Neutrophil (primary cell): ENCODE measurements around the gene HTR3D.
"Not testable (repeated sequence)": the region's sequence is repeated elsewhere in the genome, so short reads cannot be mapped to it uniquely, and the experiment has no call there.

ENCODE experiments used
- H3K27ac ChIP-seq: fragments of 200-600 bp; sonication (generic); 2 replicates; pipeline ENCODE4 v1.5.1; 2016; ENCODE audit warnings: mild to moderate bottlenecking, moderate library complexity
- H3K27me3 ChIP-seq: fragments of 200-600 bp; sonication (generic); 2 replicates; pipeline ENCODE4 v1.6.0; 2016; ENCODE audit warnings: mild to moderate bottlenecking
- H3K36me3 ChIP-seq: fragments of 200-600 bp; sonication (generic); 2 replicates; pipeline ENCODE4 v1.5.1; 2017
- H3K4me1 ChIP-seq, 2 experiments: fragments of 200-600 bp in 1 of 2; sonication (generic) in 1 of 2; 1 replicate in 1 of 2; 2 replicates in 1 of 2; pipeline versions ENCODE4 v1.5.1 to v1.6.1; 2013 to 2016; ENCODE audit warnings: low read depth in 1 of 2, low read length in 1 of 2, mild to moderate bottlenecking in 1 of 2, moderate library complexity in 1 of 2; ENCODE audit not compliant: control insufficient read depth in 1 of 2, insufficient read depth in 1 of 2
- H3K4me3 ChIP-seq, 2 experiments: fragments of 200-600 bp in 1 of 2; sonication (generic) in 1 of 2; 1 replicate in 1 of 2; 2 replicates in 1 of 2; pipeline ENCODE4 v1.5.1; 2013 to 2016; ENCODE audit warnings: low read depth in 1 of 2, low read length in 1 of 2, mild to moderate bottlenecking in 1 of 2, moderate library complexity in 1 of 2
- H3K9me3 ChIP-seq: fragments of 200-600 bp; sonication (generic); 2 replicates; pipeline ENCODE4 v1.5.1; 2016
- CTCF ChIP-seq: fragments of 200-600 bp; sonication (generic); IDR thresholded peaks from 2 replicates; pipeline ENCODE4 v1.5.1; 2016; ENCODE audit warnings: antibody characterized with exemption

The HTR3D gene

GRCh38 chr3:184062637-184063036, 31.1 kb downstream of the HTR3D start:
- H3K27ac ChIP-seq: no peak overlapping the region
- H3K4me3 ChIP-seq: no peak overlapping the region
- H3K27me3 ChIP-seq: no peaks in the 10 kb centered on the region
- H3K4me1 ChIP-seq: no peaks in the 10 kb centered on the region
- no peak for TF ChIP-seq CTCF
- H3K9me3 ChIP-seq: no peaks in the 10 kb centered on the region
- no peaks in the 10 kb centered on the region for H3K36me3 ChIP-seq

GRCh38 chr3:184066211-184066610, 34.7 kb downstream of the HTR3D start:
- no peaks in the 10 kb centered on the region for H3K27me3 ChIP-seq
- H3K36me3 ChIP-seq: no peaks in the 10 kb centered on the region
- H3K4me3 ChIP-seq: no peak overlapping the region
- no peaks in the 10 kb centered on the region for H3K4me1 ChIP-seq
- no peaks in the 10 kb centered on the region for H3K9me3 ChIP-seq
- H3K27ac ChIP-seq: no peak overlapping the region
- no peak for TF ChIP-seq CTCF

- Histone ChIP-seq H3K4me3 (no peak overlapping the region), H3K27me3 (no peaks in the 10 kb centered on the region), H3K36me3 (no peaks in the 10 kb centered on the region), H3K4me1 (no peaks in the 10 kb centered on the region), H3K27ac (no peak overlapping the region), H3K9me3 (no peaks in the 10 kb centered on the region)
- TF ChIP-seq CTCF: no peak
These were observed 36.1 kb downstream of the HTR3D start for GRCh38 chr3:184067573-184068055.

GRCh38 chr3:184068344-184068743, 36.8 kb downstream of the HTR3D start:
- H3K4me3 ChIP-seq: no peak overlapping the region

GRCh38 chr3:184071142-184071541, 39.6 kb downstream of the HTR3D start:
- not testable (repeated sequence) for H3K9me3 ChIP-seq, H3K4me3 ChIP-seq, H3K4me1 ChIP-seq, H3K27me3 ChIP-seq, H3K27ac ChIP-seq, H3K36me3 ChIP-seq

More at GRCh38 chr3:184068344-184068743, 36.8 kb downstream of the HTR3D start:
- TF ChIP-seq CTCF: no peak
- Histone ChIP-seq H3K27ac (no peak overlapping the region), H3K36me3 (no peaks in the 10 kb centered on the region), H3K27me3 (no peaks in the 10 kb centered on the region), H3K9me3 (no peaks in the 10 kb centered on the region), H3K4me1 (no peaks in the 10 kb centered on the region)

GRCh38 chr3:184073621-184074020, 42.1 kb downstream of the HTR3D start:
- no peak overlapping the region for H3K27ac ChIP-seq
- no peak overlapping the region for H3K4me3 ChIP-seq
- no peaks in the 10 kb centered on the region for H3K9me3 ChIP-seq
- H3K4me1 ChIP-seq: no peaks in the 10 kb centered on the region
- H3K27me3 ChIP-seq: no peaks in the 10 kb centered on the region
- no peak for TF ChIP-seq CTCF
- H3K36me3 ChIP-seq: no peaks in the 10 kb centered on the region
